GM21737 (cell line): Measurements from ENCODE around the gene GFRA1.

Experiments
- ATAC-seq: cut with Tn5 transposase; IDR thresholded peaks from one replicate; pipeline ENCODE4 v1.9.1; 2021; ENCODE audit warnings: mild to moderate bottlenecking, moderate library complexity; ENCODE audit not compliant: unreplicated experiment

GFRA1 gene

GRCh38 chr10:116132780-116133399 lies 140.1 kb downstream of the GFRA1 start:
- no peak for ATAC-seq

- ATAC-seq = no peak
Measured at GRCh38 chr10:116130006-116130405, 143.0 kb downstream of the GFRA1 start.

- ATAC-seq = no peak
Measured at GRCh38 chr10:116126954-116127695, 145.9 kb downstream of the GFRA1 start.

DNA sequence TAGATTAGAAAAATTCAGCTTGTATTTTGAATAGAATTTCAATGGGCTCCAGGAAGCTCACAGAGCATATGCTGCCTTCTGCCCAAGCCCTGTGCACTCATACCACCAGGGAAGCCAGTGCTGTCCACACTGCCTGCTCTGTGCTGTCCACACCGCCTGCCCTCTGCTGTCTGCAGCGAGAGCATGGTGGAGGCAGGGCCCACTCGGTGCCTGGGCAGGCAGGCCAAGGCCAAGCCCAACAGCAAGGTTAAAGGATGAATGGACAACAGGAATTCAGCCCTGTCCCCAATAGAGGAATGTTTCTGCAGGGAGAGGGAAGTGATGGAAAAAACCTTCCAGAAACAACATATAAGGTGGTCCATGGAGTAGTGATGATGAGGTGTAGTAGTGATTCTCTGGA lies 146.8 kb downstream of the GFRA1 start:
- ATAC-seq = no peak

DNA sequence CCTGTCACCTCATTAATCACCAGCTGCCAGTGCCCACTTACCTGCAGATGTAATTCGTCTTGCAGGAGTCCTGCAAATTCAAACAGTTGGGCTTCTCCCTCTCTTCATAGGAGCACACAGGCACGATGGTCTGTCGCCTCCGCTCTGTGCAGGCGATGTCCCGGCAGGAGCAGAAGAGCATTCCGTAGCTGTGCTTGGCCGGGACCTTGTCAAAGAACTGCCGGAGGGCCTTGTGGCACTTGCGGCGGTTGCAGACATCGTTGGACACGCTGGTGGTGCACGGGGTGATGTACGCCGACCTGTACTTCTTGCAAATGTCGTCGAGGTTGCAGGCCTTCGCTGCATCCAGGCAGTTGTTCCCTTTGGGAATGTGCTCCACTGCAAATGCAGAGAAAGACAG lies 147.8 kb downstream of the GFRA1 start:
- no peak for ATAC-seq

GRCh38 chr10:116124777-116125176 lies 148.2 kb downstream of the GFRA1 start:
- no peak for ATAC-seq

DNA sequence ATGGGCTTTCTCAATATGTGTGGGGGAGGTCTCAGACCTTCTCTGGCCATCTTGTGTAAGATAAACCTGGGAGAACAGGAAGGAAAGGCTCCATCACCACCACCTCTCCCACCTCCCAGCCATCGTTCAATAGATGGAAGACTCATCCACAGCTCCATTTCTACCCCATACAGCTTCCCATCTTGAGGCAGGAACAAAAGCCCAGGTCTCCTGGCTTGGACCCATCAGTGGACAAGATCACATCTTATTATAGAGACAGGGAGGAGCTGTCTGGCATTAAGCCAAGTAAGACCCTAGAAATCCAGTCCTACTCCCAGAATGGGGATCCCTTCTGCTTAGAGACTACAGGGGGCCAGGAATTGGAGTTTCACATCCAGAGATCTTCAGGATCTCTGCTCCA lies 150.3 kb downstream of the GFRA1 start:
- no peak for ATAC-seq

- ATAC-seq = no peak
Measured at GRCh38 chr10:116121640-116122525, 151.1 kb downstream of the GFRA1 start.

- no peak for ATAC-seq
Measured at GRCh38 chr10:116120688-116121455, 152.1 kb downstream of the GFRA1 start.

DNA sequence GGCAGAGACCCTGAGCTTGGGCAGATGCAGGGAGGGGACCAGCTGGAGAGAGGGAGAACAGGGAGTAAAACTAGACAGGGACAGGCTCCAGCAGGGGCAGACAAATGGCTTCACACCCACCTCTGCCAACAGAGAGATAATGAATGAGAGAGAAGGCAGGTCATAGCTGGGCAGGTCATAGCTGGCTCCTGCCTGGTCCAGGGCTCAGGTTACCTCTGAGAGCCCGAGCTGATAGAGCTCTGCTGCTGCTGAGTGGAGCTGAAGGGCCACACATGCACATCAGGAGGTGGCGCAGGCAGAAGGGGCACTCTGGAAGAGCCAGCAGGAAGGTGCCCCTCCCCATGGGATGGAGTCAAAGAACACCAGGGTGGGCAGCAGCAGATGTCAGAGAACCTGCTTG lies 154.2 kb downstream of the GFRA1 start:
- no peak for ATAC-seq

- no peak for ATAC-seq
Measured at GRCh38 chr10:116115797-116116196, 157.2 kb downstream of the GFRA1 start.

DNA sequence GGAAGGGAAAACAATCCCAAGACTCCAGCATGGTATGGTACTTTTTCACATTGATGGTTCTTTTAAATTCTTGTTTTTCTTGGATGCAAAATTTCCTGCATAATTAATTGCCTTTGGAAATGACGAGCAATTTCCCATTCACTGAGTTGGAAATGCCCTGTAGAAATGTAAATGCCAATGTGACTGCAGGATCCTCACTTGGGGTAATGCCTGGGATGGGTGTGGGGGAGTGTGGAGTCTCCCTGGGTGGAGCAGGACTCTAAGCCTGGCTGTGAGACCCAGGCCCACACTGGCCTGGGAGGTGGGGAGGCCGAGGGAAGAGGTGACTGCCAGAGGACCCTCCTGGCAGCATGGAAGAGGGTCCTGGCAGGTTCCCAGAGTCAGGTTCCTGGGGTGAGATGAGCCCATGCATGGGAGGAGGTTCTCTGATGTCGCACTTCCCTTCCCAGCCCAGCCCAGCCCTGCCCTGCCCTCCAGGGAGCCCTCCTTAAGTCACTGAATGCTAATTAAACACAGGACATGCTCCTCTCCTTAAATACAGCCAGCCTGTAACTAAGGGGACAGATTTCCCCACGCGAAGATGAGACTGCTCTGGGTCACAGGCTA lies 157.9 kb downstream of the GFRA1 start:
- ATAC-seq = no peak

GRCh38 chr10:116113721-116114501 lies 159.1 kb downstream of the GFRA1 start:
- ATAC-seq = no peak

DNA sequence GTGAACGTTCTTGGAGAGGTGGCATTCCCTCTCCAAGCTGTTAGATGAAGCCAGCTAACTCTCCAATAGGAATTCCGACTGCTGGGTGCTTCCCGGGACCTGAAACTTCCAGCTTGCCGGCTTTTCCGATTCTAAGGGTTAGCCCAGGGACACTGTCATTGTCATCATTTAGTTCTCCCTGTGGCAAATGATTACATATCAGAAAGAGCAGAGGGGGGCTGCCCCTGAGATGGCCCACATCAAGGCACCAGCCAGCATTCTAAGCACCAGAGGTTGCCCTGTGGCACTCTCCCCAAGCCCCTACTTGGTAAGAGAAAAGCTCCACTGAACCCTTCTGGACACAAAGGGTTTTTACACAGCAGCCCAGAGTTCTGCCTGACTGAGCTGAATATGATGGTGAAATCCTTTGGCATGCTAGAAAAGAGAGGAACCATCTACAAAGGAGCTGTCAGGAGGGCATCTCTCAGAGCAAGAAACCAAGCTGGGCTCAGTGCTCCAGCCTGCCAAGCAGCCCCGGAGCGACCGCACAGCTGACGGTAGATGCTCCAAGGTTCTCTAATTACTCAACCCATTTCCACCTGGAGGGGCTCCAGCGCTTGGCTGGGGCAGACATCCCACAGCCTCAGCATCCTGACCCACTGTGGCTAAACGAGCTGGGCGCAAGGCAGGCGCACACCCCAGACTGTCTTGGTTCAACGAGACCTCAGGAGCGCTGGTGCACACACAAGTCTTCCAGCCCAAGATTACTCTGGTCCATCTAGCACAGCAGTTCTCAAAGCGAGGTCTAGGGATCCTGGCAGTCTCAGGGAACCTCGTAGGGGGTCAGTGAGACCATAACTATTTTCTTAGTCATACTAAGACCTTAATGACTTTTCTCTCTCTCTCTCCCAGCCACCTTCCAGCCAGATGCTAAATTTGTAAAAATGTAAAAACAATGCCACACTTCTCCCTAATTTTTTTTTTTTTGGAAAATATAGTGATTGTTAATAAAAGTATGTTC lies 160.5 kb downstream of the GFRA1 start:
- ATAC-seq = no peak

- ATAC-seq = no peak
Measured at GRCh38 chr10:116111483-116112095, 161.4 kb downstream of the GFRA1 start.

DNA sequence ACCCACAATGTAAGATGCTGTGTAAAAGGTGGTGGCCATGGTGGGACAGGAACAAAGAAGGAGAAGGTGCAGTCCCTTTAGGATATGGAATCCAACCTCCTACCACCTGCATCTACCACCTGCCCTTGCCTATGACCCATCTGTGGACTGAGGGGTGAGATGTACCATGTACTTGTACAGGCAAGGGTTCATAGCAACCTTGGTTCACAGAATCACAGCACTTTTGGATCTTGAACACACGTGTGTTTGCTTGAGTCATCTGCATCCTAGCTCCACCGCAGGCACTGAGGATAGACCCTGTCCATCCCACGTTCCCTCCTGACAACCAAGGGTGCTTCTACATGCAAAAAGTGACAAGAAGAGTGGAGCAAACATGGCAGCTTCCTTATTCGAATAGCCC lies 162.3 kb downstream of the GFRA1 start:
- no peak for ATAC-seq

DNA sequence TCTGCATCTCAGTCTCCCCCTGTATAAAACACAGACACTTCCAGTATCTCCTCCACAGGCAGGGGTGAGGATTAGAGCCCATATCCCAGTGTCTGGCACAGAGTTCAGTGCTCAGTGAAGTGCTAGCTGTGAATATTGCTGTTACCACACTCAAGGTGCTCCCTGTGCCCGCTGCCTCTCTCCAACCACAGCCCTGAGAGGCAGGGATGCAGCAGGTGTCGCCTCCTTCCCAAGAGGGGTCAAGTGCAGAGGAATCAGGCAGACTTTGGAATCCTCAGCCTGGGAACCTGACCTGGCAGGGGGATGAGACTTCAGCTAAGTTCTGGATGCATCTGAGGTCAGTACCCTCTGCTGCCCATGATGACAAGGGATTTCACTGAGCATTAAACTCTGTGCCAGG lies 163.1 kb downstream of the GFRA1 start:
- ATAC-seq = no peak

DNA sequence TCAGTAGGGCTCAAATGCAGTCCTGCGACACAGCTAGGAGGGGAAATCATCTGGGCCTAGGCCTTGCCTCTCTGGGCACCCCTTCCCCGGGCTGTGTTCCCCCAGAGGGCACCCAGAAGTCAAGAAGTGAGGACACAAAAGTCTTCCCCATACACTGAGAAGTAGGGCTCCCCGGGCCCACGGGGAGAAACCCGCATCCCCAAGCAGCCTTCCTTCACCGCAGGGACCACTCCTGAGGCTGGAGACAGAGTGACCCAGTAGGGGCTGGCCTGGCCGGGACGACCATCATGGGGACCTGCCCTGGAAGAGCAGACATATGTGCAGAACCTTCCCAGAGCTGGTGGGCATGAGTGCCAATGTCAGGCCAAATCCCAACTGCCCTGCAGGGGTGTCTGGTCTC lies 163.5 kb downstream of the GFRA1 start:
- ATAC-seq = no peak
